K562 (cell line): ENCODE results near the gene CTCFL. TPM values are rescaled to one million over a fixed set of nuclear protein-coding genes. Genes with fewer than 3 reads are reported as not detected.

Experiments used
- ATAC-seq: fragments of 200-7000 bp; cut with Tn5 transposase; 3 replicates; pipeline ENCODE4 v1.9.1; 2020; ENCODE audit warnings: moderate library complexity
- BruUV-seq: library from RNA; stranded (reverse); fragments of 400-500 nt; replicated peaks from 2 replicates; lab custom pipeline; 2021; lab: Mats Ljungman, UMichigan
- CTCF ChIA-PET: fragments of 300-600 bp; formaldehyde crosslinking; extraction: SDS; loops from one replicate; lab custom pipeline; 2021; ENCODE audit warnings: low intra/inter-chr PET ratio; lab: Yijun Ruan, JAX
- POLR2A ChIA-PET: fragments of 300-600, 350-650 bp; sonication (Branson Sonifier 250); formaldehyde crosslinking; extraction: SDS; loops from one replicate; lab custom pipeline; 2021; ENCODE audit warnings: antibody characterized with exemption, inconsistent platforms; lab: Yijun Ruan, JAX
- DNase-seq, 4 experiments: peaks; one replicate each; pipeline versions ENCODE4 v3.0.0 to v3.0.0-alpha.2; 2011 to 2018; ENCODE audit warnings: low spot score in 3 of 4, mixed read lengths in 3 of 4; ENCODE audit errors: extremely low read depth in 1 of 4
- FAIRE-seq: peaks from 2 replicates; lab custom pipeline; 2011; peaks lifted over from hg19 to GRCh38; lab: Jason Lieb, UNC
- H2AFZ ChIP-seq: 2 replicates; pipeline ENCODE4 v1.6.0; 2011; ENCODE audit warnings: low read depth, low read length, control low read depth, inconsistent platforms
- H3K27ac ChIP-seq: fragments of 200-600 bp; 3 replicates; pipeline ENCODE4 v1.8.0; 2011; ENCODE audit warnings: low read depth, mild to moderate bottlenecking, control low read depth, inconsistent platforms, low read length, moderate library complexity, mixed read lengths; ENCODE audit errors: extremely low read depth
- H3K27me3 ChIP-seq, 2 experiments: fragments of 300-600 bp in 1 of 2; 2 replicates in 1 of 2; 3 replicates in 1 of 2; pipeline versions ENCODE4 v1.6.0 to v1.8.0; 2011; ENCODE audit warnings: inconsistent platforms in 2 of 2, low read length in 2 of 2, mild to moderate bottlenecking in 1 of 2, mixed read lengths in 1 of 2, moderate library complexity in 1 of 2; ENCODE audit not compliant: control insufficient read depth in 2 of 2, insufficient read depth in 2 of 2
- H3K36me3 ChIP-seq: fragments of 300-600 bp; 3 replicates; pipeline ENCODE4 v1.8.0; 2011; ENCODE audit warnings: mild to moderate bottlenecking, low read length, inconsistent platforms; ENCODE audit not compliant: control insufficient read depth, insufficient read depth
- H3K4me1 ChIP-seq, 2 experiments: fragments of 200-600 bp in 1 of 2; replicated peaks in 1 of 2; 2 replicates in 1 of 2; 3 replicates in 1 of 2; pipeline versions ENCODE4 v1.5.1 to v1.8.0; 2011; ENCODE audit warnings: inconsistent platforms in 2 of 2, low read length in 2 of 2, mild to moderate bottlenecking in 1 of 2, mixed read lengths in 1 of 2, moderate library complexity in 1 of 2; ENCODE audit not compliant: control insufficient read depth in 2 of 2, insufficient read depth in 2 of 2
- H3K4me2 ChIP-seq: 2 replicates; pipeline ENCODE4 v1.6.1; 2011; ENCODE audit warnings: low read length, control low read depth, inconsistent platforms, mixed read lengths; ENCODE audit not compliant: insufficient read depth
- H3K4me3 ChIP-seq: fragments of 200-600 bp; sonication (generic), shearing (Covaris generic); 2 replicates; pipeline ENCODE4 v1.5.1; 2016; ENCODE audit warnings: control low read depth, inconsistent platforms
- H3K79me2 ChIP-seq: fragments of 200-600 bp; 3 replicates; pipeline ENCODE4 v1.8.0; 2011; ENCODE audit warnings: low read length, inconsistent platforms; ENCODE audit not compliant: control insufficient read depth, insufficient read depth
- H3K9ac ChIP-seq, 2 experiments: 2 replicates each; pipeline versions ENCODE4 v1.6.0 to v1.6.1; 2011; ENCODE audit warnings: low read depth in 2 of 2, low read length in 2 of 2, control low read depth in 1 of 2, inconsistent platforms in 1 of 2, mild to moderate bottlenecking in 1 of 2, mixed read lengths in 1 of 2; ENCODE audit not compliant: insufficient read depth in 1 of 2
- H3K9me1 ChIP-seq: one replicate; pipeline ENCODE4 v1.6.0; 2011; ENCODE audit warnings: inconsistent platforms, mild to moderate bottlenecking, low read length, moderate library complexity; ENCODE audit not compliant: control insufficient read depth, insufficient read depth
- H3K9me3 ChIP-seq: replicated peaks from 2 replicates; pipeline ENCODE4 v1.5.1; 2011; ENCODE audit warnings: low read depth, low read length, inconsistent platforms; ENCODE audit not compliant: control insufficient read depth, insufficient read depth
- H4K20me1 ChIP-seq: replicated peaks from 2 replicates; pipeline ENCODE4 v1.6.1; 2011; ENCODE audit warnings: low read length, inconsistent platforms, mixed read lengths; ENCODE audit not compliant: control insufficient read depth, insufficient read depth
- AFF1 ChIP-seq, 2 experiments: fragments of 450-650 bp; IDR thresholded peaks; 2 replicates each; pipeline ENCODE4 v1.6.1; 2018; ENCODE audit warnings: mild to moderate bottlenecking in 2 of 2, low read depth in 1 of 2; ENCODE audit not compliant: partially characterized antibody in 2 of 2
- CBX5 ChIP-seq: IDR thresholded peaks from 2 replicates; pipeline ENCODE4 v1.6.1; 2014; ENCODE audit warnings: low read depth, borderline replicate concordance
- ERF ChIP-seq: fragments of 450-650 bp; formaldehyde crosslinking; IDR thresholded peaks from 2 replicates; pipeline ENCODE4 v1.4.0; 2020; ENCODE audit warnings: mild to moderate bottlenecking, mixed read lengths
- ETV1 ChIP-seq: fragments of 450-650 bp; conservative IDR thresholded peaks from 2 replicates; pipeline ENCODE4 v1.6.1; 2016; ENCODE audit warnings: missing genetic modification characterization, control low read depth, low read depth, missing compliant biosample characterization
- NCOA1 ChIP-seq: fragments of 450-650 bp; IDR thresholded peaks from 2 replicates; pipeline ENCODE4 v1.6.1; 2016; ENCODE audit warnings: low read depth
- SREBF1 ChIP-seq: fragments of 150-350 bp; IDR thresholded peaks from 2 replicates; pipeline ENCODE4 v1.6.1; 2014; ENCODE audit warnings: antibody characterized with exemption, low read depth, low read length, borderline replicate concordance
- YBX1 ChIP-seq: fragments of 450-650 bp; IDR thresholded peaks from 2 replicates; pipeline ENCODE4 v1.7.1; 2016; ENCODE audit warnings: mild to moderate bottlenecking
- ZBTB40 ChIP-seq, 2 experiments: fragments of 450-650 bp in 1 of 2; sonication (generic) in 1 of 2; formaldehyde crosslinking in 1 of 2; IDR thresholded peaks; 2 replicates each; pipeline versions ENCODE4 v1.7.1 to v1.9.0; 2016 to 2022; ENCODE audit warnings: inconsistent platforms in 1 of 2, mild to moderate bottlenecking in 1 of 2, missing genetic modification reagents in 1 of 2
- WGBS: fragments of 100-300 bp; shearing (Covaris generic); methylation state at CpG from one replicate; pipeline ENCODE4 v1.1.6; 2016; ENCODE audit warnings: low coverage, mixed read lengths; ENCODE audit not compliant: insufficient coverage; ENCODE audit errors: missing lambda C conversion rate; 5-methylcytosine and 5-hydroxymethylcytosine counted together
- in situ Hi-C: fragments of 300-500 bp; cut with MboI; formaldehyde crosslinking; loops from 4 replicates; pipeline ENCODE4 v1.15.0; 2018; ENCODE audit warnings: inconsistent platforms, mixed read lengths
- intact Hi-C: fragments of 100-400 bp; cut with micrococcal nuclease; formaldehyde crosslinking; loops from 2 replicates; pipeline ENCODE4 v1.14.2; 2022
- polyA plus RNA-seq, 8 experiments: library from polyadenylated mRNA; depleted of rRNA in 4 of 8; stranded (reverse) in 5 of 8; unstranded in 3 of 8; fragments of >200 nt; fragmentation: Nextera tagmentation in 2 of 8; fragmentation: Illumina TruSeq in 1 of 8; extraction: Ambion mirVana in 2 of 8; extraction: Trizol in 1 of 8; gene quantifications; 2 replicates each; pipeline versions ENCODE4 v1.2.1 to v1.2.3, GENCODE V29; 2011 to 2014; ENCODE audit warnings: inconsistent platforms in 1 of 8, missing spikeins in 1 of 8
- total RNA-seq, 7 experiments: library from RNA; depleted of rRNA in 6 of 7; stranded (reverse); fragments of >200 nt in 6 of 7; fragmentation: Illumina TruSeq in 2 of 7; extraction: Trizol in 2 of 7; gene quantifications; 2 replicates each; pipeline versions ENCODE4 v1.2.1 to v1.2.3, GENCODE V29; 2011 to 2021; ENCODE audit warnings: low replicate concordance in 1 of 7

CTCFL gene
- total and polyA plus RNA-seq, 9 of the 15 experiments (the other 6 are each of a cell fraction or from before 2014, with no cell fraction given), result 42.4 to 188 (median 111) TPM

- Histone ChIP-seq H3K4me2 (no peak overlapping the region), H4K20me1 (no peaks in the 10 kb centered on the region), H3K27me3 (no peaks in the 10 kb centered on the region; a peak in 2 of 5 replicates), H3K4me1 (peaks cover 25 to 37% of the 10 kb centered on the region in 2 experiments; a peak in 4 of 5 replicates), H3K9me1 (no peaks in the 10 kb centered on the region), H3K27ac (peak overlapping the region; percentile 43; the same call in 2 of the 3 replicates), H3K9ac (no peak overlapping the region), H2AFZ (no peak overlapping the region), H3K4me3 (no peak overlapping the region), H3K9me3 (no peaks in the 10 kb centered on the region), H3K79me2 (no peaks in the 10 kb centered on the region), H3K36me3 (no peaks in the 10 kb centered on the region)
- CTCF ChIA-PET, result no interaction called here
- POLR2A ChIA-PET, result interaction anchor here (1.9 kb wide), 1 partner anchor 9 kb away, joined by 4 read pairs; no protein-coding TSS in a partner anchor
- DNase-seq (peak; percentile 67 to 74 (median 67)), ATAC-seq (peak; percentile 85), FAIRE-seq (peak; percentile 90)
- BruUV-seq, result no TSS peak
- WGBS, result 72% methylated on average over 12 of the region's 13 CpGs
- intact Hi-C loops (no loop called here), in situ Hi-C loops (no loop called here)
- TF ChIP-seq YBX1 (no peak), ZBTB40 (IDR thresholded peaks at IDR 0.05) (no peak), ZBTB40 (CRISPR knock-in tag; IDR thresholded peaks at IDR 0.05) (peak; percentile 46; the same call in 1 of the 2 replicates), ERF (CRISPR knock-in tag) (no peak), ETV1 (no peak), NCOA1 (no peak), SREBF1 (no peak), AFF1 (IDR thresholded peaks at IDR 0.05; ENCODE audit: low read depth in 1 of 2, partially characterized antibody in 2 of 2) (no peak), CBX5 (no peak)
Observed at GRCh38 chr20:57464642-57465211, 60.2 kb downstream of the CTCFL start.
